CD4-positive, alpha-beta T cell (primary cell): Measurements from ENCODE around the gene F11R. TPM values are rescaled to one million over a fixed set of nuclear protein-coding genes. Genes with fewer than 3 reads are reported as not detected.
A peak's percentile ranks its signal among the peaks of the same experiment; 100 is the strongest.

Experiments
- ATAC-seq: fragments of 200-7000 bp; cut with Tn5 transposase; one replicate; pipeline ENCODE4 v1.10.0; 2022; ENCODE audit warnings: mild to moderate bottlenecking; ENCODE audit not compliant: poor library complexity
- CTCF ChIA-PET: fragments of 350-600 bp; sonication (Branson Sonifier 250); formaldehyde crosslinking; loops from one replicate; lab custom pipeline; 2021; ENCODE audit warnings: antibody characterized with exemption, inconsistent platforms; lab: Charles Lee
- POLR2A ChIA-PET: fragments of 350-600 bp; sonication (Branson Sonifier 250); formaldehyde crosslinking; loops from one replicate; lab custom pipeline; 2021; ENCODE audit warnings: antibody characterized with exemption, inconsistent platforms; lab: Charles Lee
- DNase-seq, 14 experiments: peaks; one replicate each; pipeline ENCODE4 v3.0.0-alpha.2; 2013 to 2020; ENCODE audit warnings: mixed read lengths in 2 of 14
- H3K27ac ChIP-seq, 2 donors: one replicate each; pipeline versions ENCODE4 v1.5.1 to v1.7.0; 2013; ENCODE audit warnings: low read length in 2 of 2, low read depth in 1 of 2, mild to moderate bottlenecking in 1 of 2
- H3K27me3 ChIP-seq, 2 experiments: 1 replicate in 1 of 2; 2 replicates in 1 of 2; pipeline versions ENCODE4 v1.6.1 to v1.7.0; 2013; ENCODE audit warnings: low read length in 2 of 2, control low read depth in 1 of 2, mild to moderate bottlenecking in 1 of 2, moderate library complexity in 1 of 2; ENCODE audit not compliant: insufficient read depth in 2 of 2, control insufficient read depth in 1 of 2
- H3K36me3 ChIP-seq: one replicate; pipeline ENCODE4 v1.6.1; 2013; ENCODE audit warnings: low read length, control low read depth; ENCODE audit not compliant: insufficient read depth
- H3K4me1 ChIP-seq: one replicate; pipeline ENCODE4 v1.6.1; 2013; ENCODE audit warnings: low read length, control low read depth; ENCODE audit not compliant: insufficient read depth
- H3K4me3 ChIP-seq: one replicate; pipeline ENCODE4 v1.5.1; 2013; ENCODE audit warnings: mild to moderate bottlenecking, low read length, moderate library complexity
- H3K9me3 ChIP-seq, 2 experiments: 1 replicate in 1 of 2; 2 replicates in 1 of 2; pipeline versions ENCODE4 v1.6.1 to v1.7.0; 2013; ENCODE audit warnings: low read length in 2 of 2, mild to moderate bottlenecking in 2 of 2, control low read depth in 1 of 2, moderate library complexity in 1 of 2; ENCODE audit not compliant: control insufficient read depth in 1 of 2, insufficient read depth in 1 of 2
- H3K27ac Mint-ChIP-seq: one replicate; pipeline ENCODE4 v1.8.0; 2020; ENCODE audit warnings: mixed read lengths
- H3K27me3 Mint-ChIP-seq: one replicate; pipeline ENCODE4 v1.8.0; 2021; ENCODE audit warnings: mixed read lengths
- H3K36me3 Mint-ChIP-seq: one replicate; pipeline ENCODE4 v1.8.0; 2021; ENCODE audit warnings: low read depth, mixed read lengths
- H3K4me1 Mint-ChIP-seq: one replicate; pipeline ENCODE4 v1.8.0; 2021; ENCODE audit warnings: low read depth, mixed read lengths
- H3K4me3 Mint-ChIP-seq: one replicate; pipeline ENCODE4 v1.8.0; 2020; ENCODE audit warnings: mild to moderate bottlenecking, mixed read lengths
- H3K9me3 Mint-ChIP-seq: one replicate; pipeline ENCODE4 v1.8.0; 2020; ENCODE audit warnings: mixed read lengths
- CTCF ChIP-seq: fragments of 200-600 bp; IDR thresholded peaks from one replicate; pipeline ENCODE4 v1.8.0; 2022; ENCODE audit warnings: antibody characterized with exemption, mild to moderate bottlenecking
- intact Hi-C, 2 experiments: fragments of 100-400 bp; cut with DNase I in 1 of 2; cut with micrococcal nuclease in 1 of 2; formaldehyde crosslinking; loops; one replicate each; pipeline versions ENCODE4 v1.15.1 to v1.9.0; 2023 to 2025; cut with DNase I, micrococcal nuclease
- polyA plus RNA-seq, 2 donors: library from polyadenylated mRNA; unstranded; fragments of 120-200 nt; gene quantifications; one replicate each; pipeline ENCODE4 v1.2.1, GENCODE V29; 2013
- total RNA-seq, 174 experiments: library from RNA in 2 of 174; stranded (reverse) in 2 of 174; gene quantifications; one replicate each; pipeline ENCODE4 v1.2.3 and lab custom pipeline; 2021 to 2026

F11R gene
- total RNA-seq, result 10 to 100 TPM; 15.2 to 16.2 TPM
- 16.3 TPM for polyA plus RNA-seq (2013, experiment 1 of 2)
- 15.7 TPM for polyA plus RNA-seq (2013, experiment 2 of 2)
- total RNA-seq (lab: John Stamatoyannopoulos, UW), result 6.5 to 46.2 (median 19.6) reads per million in 172 experiments

DNA sequence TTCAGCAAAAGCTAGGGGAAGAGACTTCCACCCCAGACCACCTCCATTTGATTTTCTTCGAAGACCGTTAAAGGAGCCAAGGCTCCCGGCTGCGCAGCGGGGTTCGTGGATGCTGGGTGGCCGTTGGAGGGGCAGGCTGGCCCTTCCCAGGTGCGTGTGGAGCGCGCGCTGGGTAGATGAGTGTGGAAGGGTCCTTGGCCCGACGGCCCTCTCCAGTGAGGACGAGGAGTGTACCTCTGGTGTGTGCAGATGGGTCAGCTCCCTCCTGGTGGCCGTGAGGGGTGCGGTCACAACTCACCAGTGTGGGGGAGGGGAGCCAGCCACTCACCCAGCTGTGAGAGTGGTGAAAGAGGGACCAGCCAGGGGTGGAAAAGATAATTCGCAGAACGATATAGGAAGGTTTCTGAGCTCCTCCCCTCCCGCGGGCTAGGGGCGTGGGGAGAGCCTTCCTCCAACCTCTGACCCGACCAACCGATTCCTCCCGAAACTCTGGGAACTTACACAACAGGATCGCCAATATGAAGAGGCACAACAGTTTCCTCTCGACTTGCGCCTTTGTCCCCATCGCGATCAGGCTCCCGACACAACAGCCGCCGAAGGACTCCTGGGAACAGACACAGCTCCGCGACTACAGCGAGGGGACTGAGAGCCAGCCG lies at the start of gene F11R:
Gene F11R (minus strand): TSS at position 644 of the 656 bp plus-strand sequence. CDS start 79 bp downstream, at position 565.
- no peak for TF ChIP-seq CTCF
- Histone ChIP-seq H3K4me1 (peaks cover 19% of the 10 kb centered on the region), H3K36me3 (no peaks in the 10 kb centered on the region), H3K9me3 (no peaks in the 10 kb centered on the region), H3K27ac (peak within 1 kb of the TSS; percentile 31 to 39), H3K27me3 (no peaks in the 10 kb centered on the region), H3K4me3 (peak within 1 kb of the TSS; percentile 77)
- ChIA-PET CTCF (interaction anchor here (1.1 to 2.6 kb wide), 9 partner anchors 10 to 77 kb away, joined by 3 to 10 read pairs (median 7); partner anchors contain the start of genes TSTD1 and USF1), POLR2A (interaction anchor here (0.8 to 3.7 kb wide), 17 partner anchors 9 to 183 kb away, joined by 3 to 46 read pairs (median 6); partner anchors contain the start of genes ARHGAP30, DEDD, KLHDC9 and NDUFS2)
- H3K4me3 Mint-ChIP-seq, result peak within 1 kb of the TSS; percentile 91
- peak; percentile 33 for ATAC-seq
- no peaks in the 10 kb centered on the region for H3K27me3 Mint-ChIP-seq
- H3K27ac Mint-ChIP-seq, result peak within 1 kb of the TSS; percentile 81
- no peaks in the 10 kb centered on the region for H3K9me3 Mint-ChIP-seq
- peaks cover 25% of the 10 kb centered on the region for H3K4me1 Mint-ChIP-seq
- no peak for DNase-seq
- intact Hi-C loops, result loop anchor here (1.0 to 2.0 kb wide), 2 partner anchors 18 to 26 kb away; partner anchors contain the start of gene TSTD1 (in 1 of the 2)
- H3K36me3 Mint-ChIP-seq, result no peaks in the 10 kb centered on the region

GRCh38 chr1:161069731-161070270 lies 48.8 kb upstream of the F11R start, which contains the start of gene ARHGAP30:
Gene ARHGAP30 (minus strand): TSS chr1:161069891. CDS start chr1:161069624, 267 bp downstream.
- H3K9me3 ChIP-seq, result no peaks in the 10 kb centered on the region
- H3K4me3 ChIP-seq, result peak within 1 kb of the TSS; percentile 100
- peak within 1 kb of the TSS; percentile 94 for H3K27ac ChIP-seq
- peaks cover 19% of the 10 kb centered on the region for H3K36me3 ChIP-seq
- DNase-seq, result peak; percentile 65 to 98 (median 82)
- H3K4me1 Mint-ChIP-seq, result peaks cover 65% of the 10 kb centered on the region
- H3K27ac Mint-ChIP-seq, result peak within 1 kb of the TSS; percentile 90
- H3K36me3 Mint-ChIP-seq, result peaks cover 33% of the 10 kb centered on the region
- CTCF ChIA-PET, result interaction anchor here (0.7 to 3.3 kb wide), 13 partner anchors 15 to 290 kb away, joined by 3 to 36 read pairs (median 5); partner anchors contain the start of genes KLHDC9, TSTD1 and USF1
- H3K4me3 Mint-ChIP-seq, result peak within 1 kb of the TSS; percentile 97
- peak; percentile 73 for ATAC-seq
- H3K4me1 ChIP-seq, result peaks cover 65% of the 10 kb centered on the region
- no peaks in the 10 kb centered on the region for H3K27me3 Mint-ChIP-seq
- intact Hi-C loops, result loop anchor here (1.0 to 5.0 kb wide), 4 partner anchors 23 to 88 kb away; partner anchors contain the start of genes KLHDC9 (in 1 of the 2), USF1 (in 1 of the 2) and USP21 (in 1 of the 2)
- POLR2A ChIA-PET, result interaction anchor here (0.6 to 8.2 kb wide), 34 partner anchors 8 to 807 kb away, joined by 3 to 295 read pairs (median 5); partner anchors contain the start of genes B4GALT3, DCAF8, DEDD and F11R
- no peak for TF ChIP-seq CTCF
- H3K27me3 ChIP-seq, result no peaks in the 10 kb centered on the region
- H3K9me3 Mint-ChIP-seq, result no peaks in the 10 kb centered on the region

DNA sequence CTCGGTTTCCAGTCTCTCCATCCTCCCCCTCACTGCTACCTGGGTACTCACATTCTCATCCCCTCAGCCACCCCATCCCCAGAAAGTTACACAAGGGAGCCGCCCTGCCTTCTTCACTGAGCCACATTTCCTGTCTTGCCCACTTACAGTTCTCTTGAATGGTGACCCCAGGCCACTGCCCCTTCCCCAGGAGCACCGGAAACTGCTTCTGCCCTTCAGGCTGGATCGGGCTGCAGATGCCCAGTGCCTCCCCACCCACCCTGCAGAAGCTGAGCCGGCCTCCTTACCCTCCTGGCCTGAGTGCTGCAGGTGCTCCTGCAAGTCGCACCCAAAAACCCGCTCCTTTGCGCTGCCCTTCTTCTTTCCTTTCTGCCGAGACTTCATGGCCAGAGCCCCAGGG lies 48.3 kb upstream of the F11R start:
- DNase-seq (peak in 5 of 14 experiments; percentile 11 to 51 (median 37)), ATAC-seq (no peak)
- H3K27ac Mint-ChIP-seq, result peak overlapping the region; percentile 90
- peak overlapping the region; percentile 100 for H3K4me3 ChIP-seq
- ChIA-PET POLR2A (interaction anchor here (0.6 to 8.2 kb wide), 38 partner anchors 9 to 807 kb away, joined by 3 to 295 read pairs (median 5); partner anchors contain the start of genes B4GALT3, DCAF8, DEDD and F11R), CTCF (interaction anchor here (0.7 to 3.3 kb wide), 14 partner anchors 14 to 289 kb away, joined by 3 to 36 read pairs (median 6); partner anchors contain the start of genes F11R, KLHDC9, TSTD1 and USF1)
- peaks cover 38% of the 10 kb centered on the region for H3K36me3 Mint-ChIP-seq
- peaks cover 71% of the 10 kb centered on the region for H3K4me1 ChIP-seq
- H3K9me3 Mint-ChIP-seq, result no peaks in the 10 kb centered on the region
- H3K27me3 ChIP-seq, result no peaks in the 10 kb centered on the region
- intact Hi-C loops, result loop anchor here in 1 of 2 experiments (2.0 to 5.0 kb wide), 3 partner anchors 22 to 88 kb away; partner anchors contain the start of genes KLHDC9 and USP21
- H3K27ac ChIP-seq, result peak overlapping the region; percentile 94
- peak overlapping the region; percentile 97 for H3K4me3 Mint-ChIP-seq
- no peak for TF ChIP-seq CTCF
- H3K4me1 Mint-ChIP-seq, result peaks cover 71% of the 10 kb centered on the region
- no peaks in the 10 kb centered on the region for H3K9me3 ChIP-seq
- H3K36me3 ChIP-seq, result peaks cover 22% of the 10 kb centered on the region
- H3K27me3 Mint-ChIP-seq, result no peaks in the 10 kb centered on the region
